Glutamatergic neuron (in vitro differentiated cells): Measurements from ENCODE around the gene ESR1. TPM values are rescaled to one million over a fixed set of nuclear protein-coding genes. Genes with fewer than 3 reads are reported as not detected.

ENCODE experiments used
- DNase-seq: peaks from one replicate; pipeline ENCODE4 v3.0.0; 2022
- H3K27ac Mint-ChIP-seq: one replicate; pipeline ENCODE4 v1.8.0; 2020; ENCODE audit warnings: mild to moderate bottlenecking, mixed read lengths, inconsistent platforms; ENCODE audit not compliant: unreplicated experiment
- H3K27me3 Mint-ChIP-seq: one replicate; pipeline ENCODE4 v1.8.0; 2020; ENCODE audit warnings: mild to moderate bottlenecking, moderate library complexity, mixed read lengths, inconsistent platforms; ENCODE audit not compliant: unreplicated experiment
- H3K36me3 Mint-ChIP-seq: one replicate; pipeline ENCODE4 v1.8.0; 2020; ENCODE audit warnings: mild to moderate bottlenecking, mixed read lengths, inconsistent platforms; ENCODE audit not compliant: unreplicated experiment
- H3K4me1 Mint-ChIP-seq: one replicate; pipeline ENCODE4 v1.8.0; 2020; ENCODE audit warnings: mild to moderate bottlenecking, low read depth, mixed read lengths, inconsistent platforms; ENCODE audit not compliant: unreplicated experiment
- H3K4me3 Mint-ChIP-seq: one replicate; pipeline ENCODE4 v1.8.0; 2020; ENCODE audit warnings: mild to moderate bottlenecking, mixed read lengths, inconsistent platforms; ENCODE audit not compliant: unreplicated experiment
- H3K9me3 Mint-ChIP-seq: one replicate; pipeline ENCODE4 v1.8.0; 2020; ENCODE audit warnings: mild to moderate bottlenecking, moderate library complexity, mixed read lengths, inconsistent platforms; ENCODE audit not compliant: unreplicated experiment
- total RNA-seq: library from RNA; stranded (reverse); fragmentation: NEBNext Ultra II Directional; extraction: Animal tissue kit (Norgen Biotek cat#: 25700); gene quantifications from one replicate; pipeline ENCODE4 v1.2.1, GENCODE V29; 2021; ENCODE audit not compliant: unreplicated experiment
- TF ChIP-seq, protein P1 (sequence below): fragments of 200-600 bp; sonication (generic); IDR thresholded peaks from one replicate; pipeline ENCODE4 v1.5.0; 2021; ENCODE audit not compliant: partially characterized antibody, unreplicated experiment

The ESR1 gene
- total RNA-seq, 1 donor from 2014 or later: not detected

DNA sequence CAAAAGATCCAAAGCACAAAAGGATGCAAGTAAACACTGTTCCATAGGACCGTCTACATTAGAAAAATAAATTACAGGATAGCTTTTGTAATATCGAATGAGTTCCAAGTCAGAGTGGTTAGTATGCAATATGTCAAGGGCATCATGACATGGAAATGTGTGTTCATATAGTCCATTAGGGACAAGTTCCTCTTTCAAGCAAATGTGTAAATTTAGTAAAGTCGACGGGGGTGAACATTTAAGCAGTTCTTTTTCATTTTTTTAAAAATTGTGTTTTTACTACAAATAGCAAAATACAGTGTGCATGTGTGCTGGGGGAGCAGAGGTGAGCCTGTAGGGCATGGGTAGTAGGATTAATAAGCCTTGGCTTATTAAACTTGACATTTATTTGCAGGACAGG is 359.0 kb downstream of the ESR1 start:
- Mint-ChIP-seq H3K27ac (no peak overlapping the region), H3K9me3 (no peaks in the 10 kb centered on the region), H3K4me1 (no peaks in the 10 kb centered on the region), H3K4me3 (no peak overlapping the region), H3K27me3 (no peaks in the 10 kb centered on the region), H3K36me3 (peaks cover 4% of the 10 kb centered on the region)
- DNase-seq: no peak
- TF ChIP-seq, protein P1, sequence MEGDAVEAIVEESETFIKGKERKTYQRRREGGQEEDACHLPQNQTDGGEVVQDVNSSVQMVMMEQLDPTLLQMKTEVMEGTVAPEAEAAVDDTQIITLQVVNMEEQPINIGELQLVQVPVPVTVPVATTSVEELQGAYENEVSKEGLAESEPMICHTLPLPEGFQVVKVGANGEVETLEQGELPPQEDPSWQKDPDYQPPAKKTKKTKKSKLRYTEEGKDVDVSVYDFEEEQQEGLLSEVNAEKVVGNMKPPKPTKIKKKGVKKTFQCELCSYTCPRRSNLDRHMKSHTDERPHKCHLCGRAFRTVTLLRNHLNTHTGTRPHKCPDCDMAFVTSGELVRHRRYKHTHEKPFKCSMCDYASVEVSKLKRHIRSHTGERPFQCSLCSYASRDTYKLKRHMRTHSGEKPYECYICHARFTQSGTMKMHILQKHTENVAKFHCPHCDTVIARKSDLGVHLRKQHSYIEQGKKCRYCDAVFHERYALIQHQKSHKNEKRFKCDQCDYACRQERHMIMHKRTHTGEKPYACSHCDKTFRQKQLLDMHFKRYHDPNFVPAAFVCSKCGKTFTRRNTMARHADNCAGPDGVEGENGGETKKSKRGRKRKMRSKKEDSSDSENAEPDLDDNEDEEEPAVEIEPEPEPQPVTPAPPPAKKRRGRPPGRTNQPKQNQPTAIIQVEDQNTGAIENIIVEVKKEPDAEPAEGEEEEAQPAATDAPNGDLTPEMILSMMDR: no peak

DNA sequence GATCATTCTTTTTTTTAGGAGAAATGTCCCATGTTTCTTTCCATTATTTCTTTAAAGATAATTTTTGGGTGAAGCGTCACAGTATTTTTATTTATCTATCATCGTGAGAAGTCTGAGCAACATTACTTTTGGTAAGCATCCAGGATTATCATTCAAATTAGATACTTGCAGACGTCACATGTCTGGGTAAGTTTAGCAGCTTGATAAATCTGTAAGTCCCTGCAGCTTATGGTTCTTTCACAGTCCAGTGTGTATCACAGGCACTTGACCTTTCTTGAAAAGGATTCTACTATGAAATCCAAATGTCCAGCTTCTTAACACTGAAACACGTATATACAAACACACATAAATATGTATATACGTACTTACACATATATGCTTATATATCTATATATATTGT is 359.4 kb downstream of the ESR1 start:
- Mint-ChIP-seq H3K9me3 (no peaks in the 10 kb centered on the region), H3K4me3 (no peak overlapping the region), H3K4me1 (no peaks in the 10 kb centered on the region), H3K27ac (no peak overlapping the region), H3K27me3 (no peaks in the 10 kb centered on the region), H3K36me3 (peaks cover 4% of the 10 kb centered on the region)
- DNase-seq: no peak
- TF ChIP-seq, protein P1: no peak

DNA sequence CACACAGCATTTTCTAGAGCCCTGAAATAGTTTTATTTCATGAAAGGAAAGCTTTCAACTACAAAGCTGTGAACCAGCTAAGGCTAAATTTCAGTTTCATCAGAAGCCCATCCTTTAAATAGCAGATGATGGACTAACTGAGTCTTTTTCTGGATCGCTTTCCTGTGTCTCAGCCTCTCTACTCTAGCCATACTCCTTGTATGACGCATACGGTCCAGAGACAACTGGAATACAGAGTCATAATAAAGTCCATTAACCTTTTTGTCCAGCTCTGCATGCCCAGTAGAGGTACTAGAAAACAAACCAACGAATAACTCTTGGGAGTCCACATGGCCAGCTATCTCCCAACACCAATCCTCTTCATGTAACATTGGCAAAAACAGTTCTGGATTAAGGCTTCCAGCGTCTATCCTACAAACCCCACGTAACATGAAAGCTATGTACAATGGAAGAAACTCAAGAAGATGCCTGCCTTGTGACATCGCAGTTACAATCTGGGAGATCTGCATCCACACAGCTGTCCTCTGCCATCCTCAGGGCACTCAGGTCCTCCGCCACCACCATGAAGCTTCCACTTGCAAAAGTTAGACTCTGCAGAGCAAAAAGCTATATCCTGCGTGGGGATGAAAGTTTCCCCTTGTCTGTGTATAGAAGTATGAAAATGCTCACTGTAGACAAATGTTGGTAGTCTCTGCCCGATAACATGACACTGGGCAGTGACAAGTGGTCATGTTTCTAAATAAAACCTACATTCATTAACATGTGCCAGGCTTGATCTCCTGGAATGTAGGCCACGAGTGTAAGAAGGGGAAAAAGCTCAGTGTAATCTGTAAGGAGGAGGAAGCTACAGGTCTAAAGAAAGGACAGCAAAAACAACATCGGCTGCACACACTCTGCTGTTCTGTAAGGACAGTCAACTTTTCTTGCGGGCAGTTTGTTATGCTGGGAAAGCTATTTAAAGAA is 360.4 kb downstream of the ESR1 start:
- H3K27me3 Mint-ChIP-seq: no peaks in the 10 kb centered on the region
- H3K27ac Mint-ChIP-seq: no peak overlapping the region
- TF ChIP-seq, protein P1: no peak
- H3K4me1 Mint-ChIP-seq: no peaks in the 10 kb centered on the region
- peaks cover 4% of the 10 kb centered on the region for H3K36me3 Mint-ChIP-seq
- no peak for DNase-seq
- H3K4me3 Mint-ChIP-seq: no peak overlapping the region
- H3K9me3 Mint-ChIP-seq: no peaks in the 10 kb centered on the region

DNA sequence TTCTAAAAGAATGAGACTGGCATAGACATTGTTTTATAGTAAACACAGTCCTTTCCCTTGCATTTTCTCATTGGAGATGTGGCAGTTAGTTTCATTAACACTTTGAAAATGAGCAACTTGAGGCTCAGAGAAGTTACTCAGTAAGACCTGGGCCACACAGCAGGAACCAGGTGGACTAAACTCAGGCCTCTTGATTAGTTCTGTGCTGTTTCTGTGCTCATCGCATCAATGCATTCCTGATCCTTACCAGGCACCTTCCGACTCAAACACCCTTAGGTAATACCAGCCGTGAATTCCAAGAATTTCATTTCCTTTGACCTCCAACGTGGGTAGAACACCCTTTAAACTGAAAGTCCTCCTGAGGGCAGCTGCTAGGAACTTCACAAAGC is 362.8 kb downstream of the ESR1 start:
- no peak overlapping the region for H3K4me3 Mint-ChIP-seq
- TF ChIP-seq, protein P1: no peak
- DNase-seq: no peak
- peaks cover 4% of the 10 kb centered on the region for H3K36me3 Mint-ChIP-seq
- H3K27ac Mint-ChIP-seq: no peak overlapping the region
- no peaks in the 10 kb centered on the region for H3K9me3 Mint-ChIP-seq
- no peaks in the 10 kb centered on the region for H3K27me3 Mint-ChIP-seq
- H3K4me1 Mint-ChIP-seq: peaks cover 3% of the 10 kb centered on the region
